Nephron progenitor cell (in vitro differentiated cells): Measurements from ENCODE around the gene APOBEC3H.

Experiments
- DNase-seq: peaks from one replicate; pipeline ENCODE4 v3.0.0; 2021
- H3K27ac Mint-ChIP-seq: 2 replicates; pipeline ENCODE4 v1.8.0; 2021; ENCODE audit warnings: mild to moderate bottlenecking, moderate library complexity, mixed read lengths
- H3K27me3 Mint-ChIP-seq: 2 replicates; pipeline ENCODE4 v1.8.0; 2021; ENCODE audit warnings: mild to moderate bottlenecking, low read depth, mixed read lengths; ENCODE audit not compliant: poor library complexity
- H3K36me3 Mint-ChIP-seq: 2 replicates; pipeline ENCODE4 v1.8.0; 2021; ENCODE audit warnings: low read depth, mixed read lengths
- H3K4me1 Mint-ChIP-seq: 2 replicates; pipeline ENCODE4 v1.8.0; 2021; ENCODE audit warnings: mixed read lengths
- H3K4me3 Mint-ChIP-seq: 2 replicates; pipeline ENCODE4 v1.8.0; 2021; ENCODE audit warnings: mild to moderate bottlenecking, moderate library complexity, mixed read lengths
- H3K9me3 Mint-ChIP-seq: 2 replicates; pipeline ENCODE4 v1.8.0; 2021; ENCODE audit warnings: mild to moderate bottlenecking, moderate library complexity, mixed read lengths
- CTCF ChIP-seq: fragments of 200-600 bp; sonication (generic); IDR thresholded peaks from 2 replicates; pipeline ENCODE4 v1.5.0; 2021; ENCODE audit warnings: antibody characterized with exemption

APOBEC3H gene

GRCh38 chr22:39129081-39129480, 32.0 kb downstream of the APOBEC3H start:
- Mint-ChIP-seq H3K4me3 (no peak overlapping the region), H3K4me1 (peaks cover 55% of the 10 kb centered on the region), H3K36me3 (no peaks in the 10 kb centered on the region), H3K27ac (no peak overlapping the region), H3K9me3 (peaks cover 5% of the 10 kb centered on the region), H3K27me3 (peaks cover 4% of the 10 kb centered on the region)
- no peak for DNase-seq
- no peak for TF ChIP-seq CTCF

- peaks cover 48% of the 10 kb centered on the region for H3K4me1 Mint-ChIP-seq
Measured at GRCh38 chr22:39129746-39130145, 32.7 kb downstream of the APOBEC3H start.

GRCh38 chr22:39130152-39130704, 33.2 kb downstream of the APOBEC3H start:
- DNase-seq: no peak
- Mint-ChIP-seq H3K9me3 (peaks cover 5% of the 10 kb centered on the region), H3K4me1 (peaks cover 53% of the 10 kb centered on the region), H3K27me3 (peaks cover 7% of the 10 kb centered on the region), H3K36me3 (no peaks in the 10 kb centered on the region), H3K27ac (peak overlapping the region; percentile 49), H3K4me3 (peak overlapping the region; percentile 43)
- TF ChIP-seq CTCF: no peak

More at GRCh38 chr22:39129746-39130145, 32.7 kb downstream of the APOBEC3H start:
- DNase-seq: no peak
- H3K27me3 Mint-ChIP-seq: peaks cover 4% of the 10 kb centered on the region
- H3K9me3 Mint-ChIP-seq: peaks cover 5% of the 10 kb centered on the region
- TF ChIP-seq CTCF: no peak
- H3K36me3 Mint-ChIP-seq: no peaks in the 10 kb centered on the region
- no peak overlapping the region for H3K27ac Mint-ChIP-seq
- no peak overlapping the region for H3K4me3 Mint-ChIP-seq

GRCh38 chr22:39130892-39131855, 34.1 kb downstream of the APOBEC3H start:
- Mint-ChIP-seq H3K4me3 (peak overlapping the region; percentile 43), H3K27me3 (peaks cover 8% of the 10 kb centered on the region), H3K36me3 (no peaks in the 10 kb centered on the region), H3K4me1 (peaks cover 55% of the 10 kb centered on the region), H3K9me3 (peaks cover 5% of the 10 kb centered on the region), H3K27ac (peak overlapping the region; percentile 83)
- no peak for DNase-seq
- no peak for TF ChIP-seq CTCF

- H3K9me3 Mint-ChIP-seq: peaks cover 5% of the 10 kb centered on the region
Measured at GRCh38 chr22:39132281-39132680, 35.2 kb downstream of the APOBEC3H start.

More at GRCh38 chr22:39132281-39132680, 35.2 kb downstream of the APOBEC3H start:
- no peaks in the 10 kb centered on the region for H3K36me3 Mint-ChIP-seq
- H3K27ac Mint-ChIP-seq: no peak overlapping the region
- DNase-seq: no peak
- no peak overlapping the region for H3K4me3 Mint-ChIP-seq
- TF ChIP-seq CTCF: no peak
- peaks cover 48% of the 10 kb centered on the region for H3K4me1 Mint-ChIP-seq
- H3K27me3 Mint-ChIP-seq: peaks cover 8% of the 10 kb centered on the region
